ENCODE measurements around the gene FOXL3. TPM values are rescaled to one million over a fixed set of nuclear protein-coding genes. Genes with fewer than 3 reads are reported as not detected.

Gene FOXL3
- polyA plus RNA-seq, 1 of the 3 experiments (the other 2 are of a cell fraction), result not detected

GRCh38 chr7:302054-302992 lies 12.4 kb downstream of the FOXL3 start (continued):
- TF ChIP-seq, protein P1, sequence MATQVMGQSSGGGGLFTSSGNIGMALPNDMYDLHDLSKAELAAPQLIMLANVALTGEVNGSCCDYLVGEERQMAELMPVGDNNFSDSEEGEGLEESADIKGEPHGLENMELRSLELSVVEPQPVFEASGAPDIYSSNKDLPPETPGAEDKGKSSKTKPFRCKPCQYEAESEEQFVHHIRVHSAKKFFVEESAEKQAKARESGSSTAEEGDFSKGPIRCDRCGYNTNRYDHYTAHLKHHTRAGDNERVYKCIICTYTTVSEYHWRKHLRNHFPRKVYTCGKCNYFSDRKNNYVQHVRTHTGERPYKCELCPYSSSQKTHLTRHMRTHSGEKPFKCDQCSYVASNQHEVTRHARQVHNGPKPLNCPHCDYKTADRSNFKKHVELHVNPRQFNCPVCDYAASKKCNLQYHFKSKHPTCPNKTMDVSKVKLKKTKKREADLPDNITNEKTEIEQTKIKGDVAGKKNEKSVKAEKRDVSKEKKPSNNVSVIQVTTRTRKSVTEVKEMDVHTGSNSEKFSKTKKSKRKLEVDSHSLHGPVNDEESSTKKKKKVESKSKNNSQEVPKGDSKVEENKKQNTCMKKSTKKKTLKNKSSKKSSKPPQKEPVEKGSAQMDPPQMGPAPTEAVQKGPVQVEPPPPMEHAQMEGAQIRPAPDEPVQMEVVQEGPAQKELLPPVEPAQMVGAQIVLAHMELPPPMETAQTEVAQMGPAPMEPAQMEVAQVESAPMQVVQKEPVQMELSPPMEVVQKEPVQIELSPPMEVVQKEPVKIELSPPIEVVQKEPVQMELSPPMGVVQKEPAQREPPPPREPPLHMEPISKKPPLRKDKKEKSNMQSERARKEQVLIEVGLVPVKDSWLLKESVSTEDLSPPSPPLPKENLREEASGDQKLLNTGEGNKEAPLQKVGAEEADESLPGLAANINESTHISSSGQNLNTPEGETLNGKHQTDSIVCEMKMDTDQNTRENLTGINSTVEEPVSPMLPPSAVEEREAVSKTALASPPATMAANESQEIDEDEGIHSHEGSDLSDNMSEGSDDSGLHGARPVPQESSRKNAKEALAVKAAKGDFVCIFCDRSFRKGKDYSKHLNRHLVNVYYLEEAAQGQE (IDR thresholded peaks at IDR 0.05; ENCODE audit: low read depth, low read length), result no peak
- no peak for TF ChIP-seq FOXM1 (IDR thresholded peaks at IDR 0.05; ENCODE audit: low read depth)
- TF ChIP-seq RCOR1 (IDR thresholded peaks at IDR 0.05; ENCODE audit: low read length), result no peak

DNA sequence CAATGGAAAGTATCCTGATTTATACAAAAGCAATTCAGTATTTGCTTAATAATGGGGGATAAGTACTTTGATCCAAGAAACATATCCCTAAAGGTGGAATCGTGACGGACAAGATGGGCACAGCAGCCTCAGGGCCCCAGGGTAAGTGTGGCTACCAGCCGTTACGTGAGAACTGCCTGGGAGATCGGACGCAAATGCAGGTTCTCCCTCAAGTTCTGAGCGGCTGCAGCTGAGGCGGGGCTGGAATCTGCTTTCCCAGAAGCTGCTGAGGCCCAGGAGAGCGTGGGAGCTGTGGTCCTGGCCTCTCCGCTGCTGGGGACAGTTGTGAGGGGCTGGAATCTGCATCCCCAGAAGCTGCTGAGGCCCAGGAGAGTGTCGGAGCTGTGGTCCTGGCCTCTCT lies 13.5 kb downstream of the FOXL3 start:
- H3K27ac ChIP-seq (ENCODE audit: low read depth in 2 of 2, low read length in 1 of 2), result no peak overlapping the region
- no peak for DNase-seq
- no peaks in the 10 kb centered on the region for H3F3A ChIP-seq (replicated peaks; ENCODE audit: insufficient read depth)
- no peaks in the 10 kb centered on the region for H3K79me2 ChIP-seq (ENCODE audit: insufficient read depth)
- H3K9me3 ChIP-seq, result peaks cover 11% of the 10 kb centered on the region; the same call in 1 of the 2 replicates
- WGBS (ENCODE audit: low lambda C conversion rate), result 60% methylated on average over 11 of the region's 11 CpGs
- no peaks in the 10 kb centered on the region for H3K4me1 ChIP-seq (ENCODE audit: control insufficient read depth in 1 of 2, insufficient read depth in 2 of 2, low read depth in 1 of 2, low read length in 1 of 2)
- H4K20me1 ChIP-seq (ENCODE audit: insufficient read depth), result no peaks in the 10 kb centered on the region
- H3K4me2 ChIP-seq, result no peak overlapping the region
- H3K36me3 ChIP-seq (replicated peaks in 1 of 2; ENCODE audit: control insufficient read depth in 1 of 2, insufficient read depth in 2 of 2, low read length in 1 of 2), result no peaks in the 10 kb centered on the region
- H3K9ac ChIP-seq, result no peak overlapping the region
- H3K27me3 ChIP-seq (ENCODE audit: insufficient read depth), result peaks cover 24% of the 10 kb centered on the region
- H3K4me3 ChIP-seq (ENCODE audit: low read depth in 2 of 2, low read length in 1 of 2), result no peak overlapping the region
- no peak for TF ChIP-seq SMC3 (IDR thresholded peaks at IDR 0.05; ENCODE audit: low read depth, low read length)
- no peak for TF ChIP-seq ELF1 (IDR thresholded peaks at IDR 0.05)
- TF ChIP-seq GABPA (IDR thresholded peaks at IDR 0.05; ENCODE audit: low read depth), result no peak
- no peak for TF ChIP-seq EP300 (IDR thresholded peaks at IDR 0.05; ENCODE audit: borderline replicate concordance in 1 of 2, low read depth in 1 of 2, low read length in 1 of 2)
- TF ChIP-seq, protein P2, sequence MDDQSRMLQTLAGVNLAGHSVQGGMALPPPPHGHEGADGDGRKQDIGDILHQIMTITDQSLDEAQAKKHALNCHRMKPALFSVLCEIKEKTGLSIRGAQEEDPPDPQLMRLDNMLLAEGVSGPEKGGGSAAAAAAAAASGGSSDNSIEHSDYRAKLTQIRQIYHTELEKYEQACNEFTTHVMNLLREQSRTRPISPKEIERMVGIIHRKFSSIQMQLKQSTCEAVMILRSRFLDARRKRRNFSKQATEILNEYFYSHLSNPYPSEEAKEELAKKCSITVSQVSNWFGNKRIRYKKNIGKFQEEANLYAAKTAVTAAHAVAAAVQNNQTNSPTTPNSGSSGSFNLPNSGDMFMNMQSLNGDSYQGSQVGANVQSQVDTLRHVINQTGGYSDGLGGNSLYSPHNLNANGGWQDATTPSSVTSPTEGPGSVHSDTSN (IDR thresholded peaks at IDR 0.05), result no peak
- TF ChIP-seq MXI1 (IDR thresholded peaks at IDR 0.05; ENCODE audit: low read depth, low read length), result no peak
- TF ChIP-seq, protein P1 (IDR thresholded peaks at IDR 0.05; ENCODE audit: low read depth, low read length), result no peak
- no peak for TF ChIP-seq RFX5 (IDR thresholded peaks at IDR 0.05; ENCODE audit: low read length)
- TF ChIP-seq MAX (IDR thresholded peaks at IDR 0.05; ENCODE audit: low read depth), result no peak
- TF ChIP-seq SIN3A (IDR thresholded peaks at IDR 0.05; ENCODE audit: borderline replicate concordance, low read depth, low read length), result no peak
- no peak for TF ChIP-seq TCF12 (IDR thresholded peaks at IDR 0.05)
- H2AFZ ChIP-seq (ENCODE audit: low read depth), result no peak overlapping the region
- CTCF ChIA-PET, result interaction anchor here (0.9 kb wide), 1 partner anchor 18 kb away, joined by 4 read pairs; no protein-coding TSS in a partner anchor
- no peaks in the 10 kb centered on the region for H3K9me2 ChIP-seq
- POLR2A ChIA-PET, result no interaction called here
